K562 (cell line): Measurements from ENCODE around the gene CAVIN1. TPM values are rescaled to one million over a fixed set of nuclear protein-coding genes. Genes with fewer than 3 reads are reported as not detected.
A peak's percentile ranks its signal among the peaks of the same experiment; 100 is the strongest.

ENCODE experiments used
- ARNT ChIP-seq, 2 experiments: fragments of 450-650 bp; IDR thresholded peaks; 2 replicates each; pipeline ENCODE4 v1.6.1; 2016; ENCODE audit warnings: mild to moderate bottlenecking in 1 of 2
- ATF3 ChIP-seq, 2 experiments: fragments of 450-650 bp in 1 of 2; sonication (generic) in 1 of 2; formaldehyde crosslinking in 1 of 2; IDR thresholded peaks in 1 of 2; conservative IDR thresholded peaks in 1 of 2; 2 replicates each; pipeline versions ENCODE4 v1.6.1 to v1.8.1; 2016 to 2023; ENCODE audit warnings: mild to moderate bottlenecking in 2 of 2, moderate library complexity in 2 of 2, inconsistent platforms in 1 of 2, missing genetic modification reagents in 1 of 2
- BRD4 ChIP-seq: fragments of 200-600 bp; sonication (generic); IDR thresholded peaks from 2 replicates; pipeline ENCODE4 v1.6.1; 2017; ENCODE audit warnings: inconsistent platforms
- RERE ChIP-seq: sonication (generic); formaldehyde crosslinking; IDR thresholded peaks from 2 replicates; pipeline ENCODE4 v1.8.0; 2023; ENCODE audit warnings: missing genetic modification reagents, mild to moderate bottlenecking, borderline replicate concordance
- STAT5A ChIP-seq: IDR thresholded peaks from 2 replicates; pipeline ENCODE4 v1.6.1; 2012; ENCODE audit warnings: low read length, inconsistent platforms, borderline replicate concordance
- TAF1 ChIP-seq: IDR thresholded peaks from 2 replicates; pipeline ENCODE4 v1.6.1; 2011; ENCODE audit warnings: mild to moderate bottlenecking, low read length, moderate library complexity; ENCODE audit not compliant: insufficient read depth, control insufficient read depth, severe bottlenecking; ENCODE audit errors: extremely low read depth
- TEAD2 ChIP-seq: fragments of 450-650 bp; IDR thresholded peaks from 2 replicates; pipeline ENCODE4 v1.6.1; 2016; ENCODE audit warnings: missing genetic modification characterization, control low read depth, missing compliant biosample characterization
- TRIM24 ChIP-seq, 2 experiments: fragments of 450-650 bp; IDR thresholded peaks; 2 replicates each; pipeline ENCODE4 v1.6.1; 2016
- ZNF584 ChIP-seq: fragments of 200-800 bp; sonication (Bioruptor generic); IDR thresholded peaks from 2 replicates; pipeline ENCODE4 v1.6.1; 2016; ENCODE audit warnings: low read depth, mild to moderate bottlenecking, missing genetic modification characterization, missing compliant biosample characterization
- polyA plus RNA-seq, 8 experiments: library from polyadenylated mRNA; depleted of rRNA in 4 of 8; stranded (reverse) in 5 of 8; unstranded in 3 of 8; fragments of >200 nt; fragmentation: Nextera tagmentation in 2 of 8; fragmentation: Illumina TruSeq in 1 of 8; extraction: Ambion mirVana in 2 of 8; extraction: Trizol in 1 of 8; gene quantifications; 2 replicates each; pipeline versions ENCODE4 v1.2.1 to v1.2.3, GENCODE V29; 2011 to 2014; ENCODE audit warnings: inconsistent platforms in 1 of 8, missing spikeins in 1 of 8
- total RNA-seq, 7 experiments: library from RNA; depleted of rRNA in 6 of 7; stranded (reverse); fragments of >200 nt in 6 of 7; fragmentation: Illumina TruSeq in 2 of 7; extraction: Trizol in 2 of 7; gene quantifications; 2 replicates each; pipeline versions ENCODE4 v1.2.1 to v1.2.3, GENCODE V29; 2011 to 2021; ENCODE audit warnings: low replicate concordance in 1 of 7
- TF ChIP-seq, protein P1 (sequence below): fragments of 200-800 bp; sonication (Bioruptor generic); IDR thresholded peaks from 2 replicates; pipeline ENCODE4 v1.6.1; 2016; ENCODE audit warnings: missing genetic modification characterization, missing compliant biosample characterization
- TF ChIP-seq, protein P2 (sequence below): fragments of 450-650 bp; IDR thresholded peaks from 2 replicates; pipeline ENCODE4 v1.7.0; 2016; ENCODE audit warnings: borderline replicate concordance

CAVIN1 gene
- total and polyA plus RNA-seq, 9 of the 15 experiments (the other 6 are each of a cell fraction or from before 2014, with no cell fraction given): 6.8 to 162 (median 74.5) TPM

- TF ChIP-seq, protein P1, sequence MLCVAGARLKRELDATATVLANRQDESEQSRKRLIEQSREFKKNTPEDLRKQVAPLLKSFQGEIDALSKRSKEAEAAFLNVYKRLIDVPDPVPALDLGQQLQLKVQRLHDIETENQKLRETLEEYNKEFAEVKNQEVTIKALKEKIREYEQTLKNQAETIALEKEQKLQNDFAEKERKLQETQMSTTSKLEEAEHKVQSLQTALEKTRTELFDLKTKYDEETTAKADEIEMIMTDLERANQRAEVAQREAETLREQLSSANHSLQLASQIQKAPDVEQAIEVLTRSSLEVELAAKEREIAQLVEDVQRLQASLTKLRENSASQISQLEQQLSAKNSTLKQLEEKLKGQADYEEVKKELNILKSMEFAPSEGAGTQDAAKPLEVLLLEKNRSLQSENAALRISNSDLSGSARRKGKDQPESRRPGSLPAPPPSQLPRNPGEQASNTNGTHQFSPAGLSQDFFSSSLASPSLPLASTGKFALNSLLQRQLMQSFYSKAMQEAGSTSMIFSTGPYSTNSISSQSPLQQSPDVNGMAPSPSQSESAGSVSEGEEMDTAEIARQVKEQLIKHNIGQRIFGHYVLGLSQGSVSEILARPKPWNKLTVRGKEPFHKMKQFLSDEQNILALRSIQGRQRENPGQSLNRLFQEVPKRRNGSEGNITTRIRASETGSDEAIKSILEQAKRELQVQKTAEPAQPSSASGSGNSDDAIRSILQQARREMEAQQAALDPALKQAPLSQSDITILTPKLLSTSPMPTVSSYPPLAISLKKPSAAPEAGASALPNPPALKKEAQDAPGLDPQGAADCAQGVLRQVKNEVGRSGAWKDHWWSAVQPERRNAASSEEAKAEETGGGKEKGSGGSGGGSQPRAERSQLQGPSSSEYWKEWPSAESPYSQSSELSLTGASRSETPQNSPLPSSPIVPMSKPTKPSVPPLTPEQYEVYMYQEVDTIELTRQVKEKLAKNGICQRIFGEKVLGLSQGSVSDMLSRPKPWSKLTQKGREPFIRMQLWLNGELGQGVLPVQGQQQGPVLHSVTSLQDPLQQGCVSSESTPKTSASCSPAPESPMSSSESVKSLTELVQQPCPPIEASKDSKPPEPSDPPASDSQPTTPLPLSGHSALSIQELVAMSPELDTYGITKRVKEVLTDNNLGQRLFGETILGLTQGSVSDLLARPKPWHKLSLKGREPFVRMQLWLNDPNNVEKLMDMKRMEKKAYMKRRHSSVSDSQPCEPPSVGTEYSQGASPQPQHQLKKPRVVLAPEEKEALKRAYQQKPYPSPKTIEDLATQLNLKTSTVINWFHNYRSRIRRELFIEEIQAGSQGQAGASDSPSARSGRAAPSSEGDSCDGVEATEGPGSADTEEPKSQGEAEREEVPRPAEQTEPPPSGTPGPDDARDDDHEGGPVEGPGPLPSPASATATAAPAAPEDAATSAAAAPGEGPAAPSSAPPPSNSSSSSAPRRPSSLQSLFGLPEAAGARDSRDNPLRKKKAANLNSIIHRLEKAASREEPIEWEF: 0 out of 2 replicates have a peak, but pooled peaks have one; percentile 25
- no peak for TF ChIP-seq TRIM24 (IDR thresholded peaks at IDR 0.05)
- no peak for TF ChIP-seq TEAD2 (tag)
- no peak for TF ChIP-seq RERE
- no peak for TF ChIP-seq BRD4
- TF ChIP-seq STAT5A: no peak
- TF ChIP-seq TAF1: no peak
- TF ChIP-seq, protein P2, sequence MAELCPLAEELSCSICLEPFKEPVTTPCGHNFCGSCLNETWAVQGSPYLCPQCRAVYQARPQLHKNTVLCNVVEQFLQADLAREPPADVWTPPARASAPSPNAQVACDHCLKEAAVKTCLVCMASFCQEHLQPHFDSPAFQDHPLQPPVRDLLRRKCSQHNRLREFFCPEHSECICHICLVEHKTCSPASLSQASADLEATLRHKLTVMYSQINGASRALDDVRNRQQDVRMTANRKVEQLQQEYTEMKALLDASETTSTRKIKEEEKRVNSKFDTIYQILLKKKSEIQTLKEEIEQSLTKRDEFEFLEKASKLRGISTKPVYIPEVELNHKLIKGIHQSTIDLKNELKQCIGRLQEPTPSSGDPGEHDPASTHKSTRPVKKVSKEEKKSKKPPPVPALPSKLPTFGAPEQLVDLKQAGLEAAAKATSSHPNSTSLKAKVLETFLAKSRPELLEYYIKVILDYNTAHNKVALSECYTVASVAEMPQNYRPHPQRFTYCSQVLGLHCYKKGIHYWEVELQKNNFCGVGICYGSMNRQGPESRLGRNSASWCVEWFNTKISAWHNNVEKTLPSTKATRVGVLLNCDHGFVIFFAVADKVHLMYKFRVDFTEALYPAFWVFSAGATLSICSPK: no peak
- no peak for TF ChIP-seq ARNT (IDR thresholded peaks at IDR 0.05)
- peak; percentile 65 for TF ChIP-seq ATF3 (IDR thresholded peaks at IDR 0.05)
- TF ChIP-seq ATF3 (CRISPR knock-in tag; conservative IDR thresholded peaks at IDR 0.05): no peak
- TF ChIP-seq ZNF584: no peak
- TF ChIP-seq, all 486 proteins: peak for 21
These were observed 57.9 kb downstream of the CAVIN1 start (continued) for GRCh38 chr17:42365136-42365535.
